ENCODE data around the gene SLC45A1.

Gene SLC45A1

GRCh38 chr1:8314346-8315280, 3.3 kb upstream of the SLC45A1 start:
- Histone ChIP-seq H3K36me3 (ENCODE audit: control insufficient read depth, insufficient read depth, low read length) (no peaks in the 10 kb centered on the region), H3K9ac (ENCODE audit: low read length) (no peak overlapping the region), H3K4me3 (ENCODE audit: low read length) (no peak overlapping the region), H3K27ac (ENCODE audit: low read depth, low read length) (no peak overlapping the region), H3K4me1 (ENCODE audit: control insufficient read depth, insufficient read depth, low read length) (peaks cover 8% of the 10 kb centered on the region), H3K27me3 (ENCODE audit: control insufficient read depth, insufficient read depth, low read length) (peaks cover 2% of the 10 kb centered on the region)

GRCh38 chr1:8315573-8316475, 2.1 kb upstream of the SLC45A1 start:
- Histone ChIP-seq H3K36me3 (ENCODE audit: control insufficient read depth, insufficient read depth, low read length) (no peaks in the 10 kb centered on the region), H3K27ac (ENCODE audit: low read depth, low read length) (no peak overlapping the region), H3K4me1 (ENCODE audit: control insufficient read depth, insufficient read depth, low read length) (peaks cover 8% of the 10 kb centered on the region), H3K4me3 (ENCODE audit: low read length) (no peak overlapping the region), H3K9ac (ENCODE audit: low read length) (no peak overlapping the region), H3K27me3 (ENCODE audit: control insufficient read depth, insufficient read depth, low read length) (peaks cover 2% of the 10 kb centered on the region)

- no peak overlapping the region for H3K27ac ChIP-seq (ENCODE audit: low read depth, low read length)
These were observed 522 bp downstream of the SLC45A1 start for GRCh38 chr1:8318436-8318835.

GRCh38 chr1:8321612-8322011, 3.7 kb downstream of the SLC45A1 start:
- Histone ChIP-seq H3K4me3 (ENCODE audit: low read length) (no peak overlapping the region), H3K27ac (ENCODE audit: low read depth, low read length) (no peak overlapping the region), H3K4me1 (ENCODE audit: control insufficient read depth, insufficient read depth, low read length) (peaks cover 3% of the 10 kb centered on the region), H3K9ac (ENCODE audit: low read length) (no peak overlapping the region), H3K36me3 (ENCODE audit: control insufficient read depth, insufficient read depth, low read length) (no peaks in the 10 kb centered on the region), H3K27me3 (ENCODE audit: control insufficient read depth, insufficient read depth, low read length) (peaks cover 2% of the 10 kb centered on the region)

More at GRCh38 chr1:8318436-8318835, 522 bp downstream of the SLC45A1 start:
- Histone ChIP-seq H3K9ac (ENCODE audit: low read length) (peak overlapping the region; percentile 40), H3K4me3 (ENCODE audit: low read length) (peak overlapping the region; percentile 71), H3K27me3 (ENCODE audit: control insufficient read depth, insufficient read depth, low read length) (peaks cover 2% of the 10 kb centered on the region), H3K4me1 (ENCODE audit: control insufficient read depth, insufficient read depth, low read length) (peaks cover 8% of the 10 kb centered on the region), H3K36me3 (ENCODE audit: control insufficient read depth, insufficient read depth, low read length) (no peaks in the 10 kb centered on the region)

GRCh38 chr1:8323706-8324105, 5.8 kb downstream of the SLC45A1 start:
- H3K4me3 ChIP-seq (ENCODE audit: low read length): no peak overlapping the region

GRCh38 chr1:8324176-8324810, 6.4 kb downstream of the SLC45A1 start:
- Histone ChIP-seq H3K4me3 (ENCODE audit: low read length) (no peak overlapping the region), H3K36me3 (ENCODE audit: control insufficient read depth, insufficient read depth, low read length) (no peaks in the 10 kb centered on the region), H3K27me3 (ENCODE audit: control insufficient read depth, insufficient read depth, low read length) (no peaks in the 10 kb centered on the region), H3K4me1 (ENCODE audit: control insufficient read depth, insufficient read depth, low read length) (no peaks in the 10 kb centered on the region), H3K9ac (ENCODE audit: low read length) (no peak overlapping the region), H3K27ac (ENCODE audit: low read depth, low read length) (no peak overlapping the region)

More at GRCh38 chr1:8323706-8324105, 5.8 kb downstream of the SLC45A1 start:
- Histone ChIP-seq H3K36me3 (ENCODE audit: control insufficient read depth, insufficient read depth, low read length) (no peaks in the 10 kb centered on the region), H3K4me1 (ENCODE audit: control insufficient read depth, insufficient read depth, low read length) (no peaks in the 10 kb centered on the region), H3K27me3 (ENCODE audit: control insufficient read depth, insufficient read depth, low read length) (no peaks in the 10 kb centered on the region), H3K9ac (ENCODE audit: low read length) (no peak overlapping the region), H3K27ac (ENCODE audit: low read depth, low read length) (no peak overlapping the region)

GRCh38 chr1:8325771-8326170, 7.9 kb downstream of the SLC45A1 start:
- Histone ChIP-seq H3K27ac (ENCODE audit: low read depth, low read length) (no peak overlapping the region), H3K36me3 (ENCODE audit: control insufficient read depth, insufficient read depth, low read length) (no peaks in the 10 kb centered on the region), H3K4me1 (ENCODE audit: control insufficient read depth, insufficient read depth, low read length) (no peaks in the 10 kb centered on the region), H3K27me3 (ENCODE audit: control insufficient read depth, insufficient read depth, low read length) (no peaks in the 10 kb centered on the region), H3K9ac (ENCODE audit: low read length) (no peak overlapping the region), H3K4me3 (ENCODE audit: low read length) (no peak overlapping the region)

- Histone ChIP-seq H3K4me3 (ENCODE audit: low read length) (no peak overlapping the region), H3K4me1 (ENCODE audit: control insufficient read depth, insufficient read depth, low read length) (no peaks in the 10 kb centered on the region), H3K9ac (ENCODE audit: low read length) (no peak overlapping the region), H3K27ac (ENCODE audit: low read depth, low read length) (no peak overlapping the region), H3K27me3 (ENCODE audit: control insufficient read depth, insufficient read depth, low read length) (no peaks in the 10 kb centered on the region), H3K36me3 (ENCODE audit: control insufficient read depth, insufficient read depth, low read length) (no peaks in the 10 kb centered on the region)
These were observed 8.4 kb downstream of the SLC45A1 start for GRCh38 chr1:8326265-8326664.

- H3K27ac ChIP-seq (ENCODE audit: low read depth, low read length): no peak overlapping the region
- H3K4me1 ChIP-seq (ENCODE audit: control insufficient read depth, insufficient read depth, low read length): no peaks in the 10 kb centered on the region
- no peak overlapping the region for H3K4me3 ChIP-seq (ENCODE audit: low read length)
- H3K9ac ChIP-seq (ENCODE audit: low read length): no peak overlapping the region
- H3K36me3 ChIP-seq (ENCODE audit: control insufficient read depth, insufficient read depth, low read length): no peaks in the 10 kb centered on the region
- no peaks in the 10 kb centered on the region for H3K27me3 ChIP-seq (ENCODE audit: control insufficient read depth, insufficient read depth, low read length)
These were observed 10.4 kb downstream of the SLC45A1 start for GRCh38 chr1:8328271-8328670.

- Histone ChIP-seq H3K27me3 (ENCODE audit: control insufficient read depth, insufficient read depth, low read length) (no peaks in the 10 kb centered on the region), H3K36me3 (ENCODE audit: control insufficient read depth, insufficient read depth, low read length) (no peaks in the 10 kb centered on the region), H3K4me3 (ENCODE audit: low read length) (no peak overlapping the region), H3K27ac (ENCODE audit: low read depth, low read length) (no peak overlapping the region), H3K4me1 (ENCODE audit: control insufficient read depth, insufficient read depth, low read length) (no peaks in the 10 kb centered on the region), H3K9ac (ENCODE audit: low read length) (no peak overlapping the region)
These were observed 11.5 kb downstream of the SLC45A1 start for GRCh38 chr1:8329439-8329838.

- H3K36me3 ChIP-seq (ENCODE audit: control insufficient read depth, insufficient read depth, low read length): no peaks in the 10 kb centered on the region
- no peak overlapping the region for H3K4me3 ChIP-seq (ENCODE audit: low read length)
- no peaks in the 10 kb centered on the region for H3K27me3 ChIP-seq (ENCODE audit: control insufficient read depth, insufficient read depth, low read length)
- no peaks in the 10 kb centered on the region for H3K4me1 ChIP-seq (ENCODE audit: control insufficient read depth, insufficient read depth, low read length)
- no peak overlapping the region for H3K9ac ChIP-seq (ENCODE audit: low read length)
- no peak overlapping the region for H3K27ac ChIP-seq (ENCODE audit: low read depth, low read length)
These were observed 11.9 kb downstream of the SLC45A1 start for GRCh38 chr1:8329858-8330257.

Data from rectal smooth muscle tissue (tissue), 1 donor.